ENCODE results near the gene WDR91.
A peak's percentile ranks its signal among the peaks of the same experiment; 100 is the strongest.

DNA sequence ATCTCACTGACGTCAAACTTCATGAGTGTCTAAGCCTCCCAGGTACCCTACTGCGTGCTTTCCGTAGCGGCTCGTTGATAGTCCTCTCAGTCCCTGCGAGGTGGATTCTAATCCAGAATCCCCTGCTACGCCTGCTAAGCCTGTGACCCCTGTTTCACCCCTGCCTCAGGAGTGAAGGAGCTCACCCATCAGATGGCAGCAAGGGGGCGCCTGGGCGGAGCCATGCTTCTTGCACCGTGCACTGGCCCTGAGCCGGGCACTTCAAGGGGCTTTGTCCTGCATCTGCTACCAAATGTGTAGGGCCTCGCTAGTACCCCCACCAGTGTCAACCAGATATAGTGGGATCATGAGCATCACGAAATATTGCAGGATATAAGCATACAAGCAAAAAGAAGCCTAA, 21.4 kb upstream of the WDR91 start:
- TF ChIP-seq, protein P1, sequence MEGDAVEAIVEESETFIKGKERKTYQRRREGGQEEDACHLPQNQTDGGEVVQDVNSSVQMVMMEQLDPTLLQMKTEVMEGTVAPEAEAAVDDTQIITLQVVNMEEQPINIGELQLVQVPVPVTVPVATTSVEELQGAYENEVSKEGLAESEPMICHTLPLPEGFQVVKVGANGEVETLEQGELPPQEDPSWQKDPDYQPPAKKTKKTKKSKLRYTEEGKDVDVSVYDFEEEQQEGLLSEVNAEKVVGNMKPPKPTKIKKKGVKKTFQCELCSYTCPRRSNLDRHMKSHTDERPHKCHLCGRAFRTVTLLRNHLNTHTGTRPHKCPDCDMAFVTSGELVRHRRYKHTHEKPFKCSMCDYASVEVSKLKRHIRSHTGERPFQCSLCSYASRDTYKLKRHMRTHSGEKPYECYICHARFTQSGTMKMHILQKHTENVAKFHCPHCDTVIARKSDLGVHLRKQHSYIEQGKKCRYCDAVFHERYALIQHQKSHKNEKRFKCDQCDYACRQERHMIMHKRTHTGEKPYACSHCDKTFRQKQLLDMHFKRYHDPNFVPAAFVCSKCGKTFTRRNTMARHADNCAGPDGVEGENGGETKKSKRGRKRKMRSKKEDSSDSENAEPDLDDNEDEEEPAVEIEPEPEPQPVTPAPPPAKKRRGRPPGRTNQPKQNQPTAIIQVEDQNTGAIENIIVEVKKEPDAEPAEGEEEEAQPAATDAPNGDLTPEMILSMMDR (IDR thresholded peaks at IDR 0.05; ENCODE audit: low read depth, low read length): peak; percentile 34
- TF ChIP-seq, protein P2, sequence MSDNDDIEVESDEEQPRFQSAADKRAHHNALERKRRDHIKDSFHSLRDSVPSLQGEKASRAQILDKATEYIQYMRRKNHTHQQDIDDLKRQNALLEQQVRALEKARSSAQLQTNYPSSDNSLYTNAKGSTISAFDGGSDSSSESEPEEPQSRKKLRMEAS (IDR thresholded peaks at IDR 0.05; ENCODE audit: low read depth, low read length): no peak
- TF ChIP-seq MYC (IDR thresholded peaks at IDR 0.05; ENCODE audit: low read depth, low read length) (no peak), POLR2A (IDR thresholded peaks at IDR 0.05; ENCODE audit: extremely low read depth, insufficient read length) (no peak)

Measured in NB4 (cell line).